DMS153 treated with DMSO at 0.1 percent for 48 hours (cell line): ENCODE results near the gene WNK3.

Experiments used
- DNase-seq: peaks from one replicate; lab custom pipeline; 2025; ENCODE audit not compliant: unreplicated experiment; lab: John Stamatoyannopoulos, UW

WNK3 gene

DNA sequence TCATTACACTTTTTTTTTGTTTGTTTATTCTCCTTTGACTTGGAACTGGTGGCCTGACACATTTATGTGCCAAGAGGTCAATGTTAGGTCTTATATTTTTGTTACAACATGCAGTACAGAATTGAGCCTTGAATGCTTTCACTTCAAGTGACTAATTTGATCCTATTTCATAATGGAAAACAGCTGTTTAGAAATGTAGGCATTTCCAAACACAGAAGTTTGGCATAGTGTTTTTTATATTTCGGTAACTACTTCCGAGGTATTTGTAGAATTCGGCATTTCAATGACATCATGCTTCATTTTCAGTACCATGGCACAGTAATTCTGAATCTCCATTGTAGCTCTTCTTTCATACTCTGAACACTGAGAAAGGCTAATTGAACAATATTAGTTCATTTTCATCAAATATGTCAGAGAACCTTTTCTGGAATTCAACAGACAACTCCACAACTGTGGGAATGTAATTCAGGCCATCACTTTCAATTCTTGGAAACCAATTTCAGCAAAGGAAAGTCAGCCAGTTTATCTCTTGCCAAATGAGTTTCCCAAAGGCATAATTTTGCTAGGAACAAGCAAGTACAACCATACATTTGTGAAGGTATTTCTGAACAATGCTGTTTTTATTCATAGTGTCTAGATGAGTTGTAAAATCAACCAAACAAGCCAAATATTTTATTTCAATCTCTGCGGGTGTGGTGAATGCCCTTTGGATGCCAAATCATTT is 186.2 kb downstream of the WNK3 start:
- no peak for DNase-seq

- no peak for DNase-seq
Observed at GRCh38 chrX:54171091-54171490, 186.8 kb downstream of the WNK3 start.

DNA sequence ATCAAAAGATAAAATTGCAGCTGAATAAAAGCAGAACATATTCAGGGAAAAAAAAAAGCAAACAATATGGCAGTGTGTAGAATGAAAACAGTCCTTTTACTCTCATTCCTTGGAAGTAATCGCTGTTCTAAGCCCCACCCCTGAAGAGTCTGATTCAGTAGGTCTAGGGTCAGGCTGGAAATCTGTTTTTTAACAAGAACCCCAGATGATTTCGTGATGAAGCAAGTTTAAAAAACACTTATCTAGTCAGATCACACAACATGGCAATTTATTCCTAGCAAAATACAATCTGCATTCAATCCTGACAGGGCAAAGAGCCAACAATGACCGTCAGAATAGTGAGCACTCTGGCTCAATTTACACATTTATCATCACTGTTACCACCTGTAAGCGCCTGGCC is 190.9 kb downstream of the WNK3 start:
- DNase-seq, result no peak

GRCh38 chrX:54157561-54157960 is 200.3 kb downstream of the WNK3 start:
- no peak for DNase-seq
